DND-41 (cell line): Measurements from ENCODE around the gene ZHX3.

Experiments
- ATAC-seq: fragments of 200-7000 bp; cut with Tn5 transposase; 3 replicates; pipeline ENCODE4 v1.9.1; 2021; ENCODE audit warnings: low read depth; ENCODE audit not compliant: insufficient read depth
- DNase-seq: peaks from one replicate; pipeline ENCODE4 v3.0.0-alpha.2; 2020
- H2AFZ ChIP-seq: 2 replicates; pipeline ENCODE4 v1.6.0; 2012; ENCODE audit warnings: low read depth, low read length
- H3K27ac ChIP-seq: 2 replicates; pipeline ENCODE4 v1.5.1; 2012; ENCODE audit warnings: low read length, inconsistent platforms
- H3K27me3 ChIP-seq: fragments of 200-600 bp; sonication (generic); 2 replicates; pipeline ENCODE4 v1.6.0; 2012; ENCODE audit warnings: low read length, mild to moderate bottlenecking, inconsistent platforms; ENCODE audit not compliant: insufficient read depth, poor library complexity
- H3K36me3 ChIP-seq: 2 replicates; pipeline ENCODE4 v1.5.1; 2012; ENCODE audit warnings: low read length, inconsistent platforms; ENCODE audit not compliant: insufficient read depth
- H3K4me1 ChIP-seq: 2 replicates; pipeline ENCODE4 v1.5.1; 2012; ENCODE audit warnings: mild to moderate bottlenecking, low read length; ENCODE audit not compliant: insufficient read depth
- H3K4me2 ChIP-seq: 2 replicates; pipeline ENCODE4 v1.6.0; 2012; ENCODE audit warnings: mild to moderate bottlenecking, moderate library complexity, low read length, inconsistent platforms; ENCODE audit not compliant: insufficient read depth
- H3K4me3 ChIP-seq, 2 experiments: fragments of 200-600 bp in 1 of 2; shearing (Covaris generic) in 1 of 2; 2 replicates each; pipeline ENCODE4 v1.5.1; 2012 to 2016; ENCODE audit warnings: inconsistent platforms in 2 of 2, low read length in 2 of 2, mild to moderate bottlenecking in 2 of 2, low read depth in 1 of 2, moderate library complexity in 1 of 2
- H3K79me2 ChIP-seq: 2 replicates; pipeline ENCODE4 v1.6.0; 2012; ENCODE audit warnings: low read length, inconsistent platforms; ENCODE audit not compliant: insufficient read depth
- H3K9ac ChIP-seq: 2 replicates; pipeline ENCODE4 v1.6.0; 2012; ENCODE audit warnings: low read depth, mild to moderate bottlenecking, inconsistent platforms, low read length, moderate library complexity
- H3K9me3 ChIP-seq: 2 replicates; pipeline ENCODE4 v1.5.1; 2012; ENCODE audit warnings: low read length, moderate library complexity, mild to moderate bottlenecking, inconsistent platforms; ENCODE audit not compliant: insufficient read depth, severe bottlenecking
- H4K20me1 ChIP-seq: 2 replicates; pipeline ENCODE4 v1.6.0; 2012; ENCODE audit warnings: low read length; ENCODE audit not compliant: insufficient read depth
- CTCF ChIP-seq: IDR thresholded peaks from 2 replicates; pipeline ENCODE4 v1.5.1; 2012; ENCODE audit warnings: borderline replicate concordance, low read length, moderate library complexity, mild to moderate bottlenecking; ENCODE audit not compliant: poor library complexity, severe bottlenecking; ENCODE audit errors: extremely low read depth
- EZH2 ChIP-seq: IDR thresholded peaks from 3 replicates; pipeline ENCODE4 v1.6.1; 2012; ENCODE audit warnings: borderline replicate concordance, low read depth, mild to moderate bottlenecking, moderate library complexity, low read length, inconsistent platforms; ENCODE audit not compliant: severe bottlenecking

Gene ZHX3

GRCh38 chr20:41345729-41346067, 28.2 kb upstream of the ZHX3 start:
- Histone ChIP-seq H3K27me3 (peaks cover 3% of the 10 kb centered on the region), H3K36me3 (no peaks in the 10 kb centered on the region), H4K20me1 (peaks cover 8% of the 10 kb centered on the region; the same call in 1 of the 2 replicates), H3K4me2 (no peak overlapping the region), H3K27ac (no peak overlapping the region), H2AFZ (no peak overlapping the region), H3K4me1 (no peaks in the 10 kb centered on the region), H3K9me3 (no peaks in the 10 kb centered on the region), H3K79me2 (no peaks in the 10 kb centered on the region), H3K4me3 (no peak overlapping the region), H3K9ac (no peak overlapping the region)
- TF ChIP-seq EZH2: no peak
- TF ChIP-seq CTCF: no peak
- ATAC-seq: no peak
- no peak for DNase-seq

GRCh38 chr20:41344938-41345728, 27.6 kb upstream of the ZHX3 start:
- H4K20me1 ChIP-seq: peaks cover 8% of the 10 kb centered on the region; the same call in 1 of the 2 replicates
- H3K27me3 ChIP-seq: peaks cover under 1% of the 10 kb centered on the region
- H3K4me3 ChIP-seq: no peak overlapping the region
- TF ChIP-seq EZH2 (no peak), CTCF (no peak)
- no peak overlapping the region for H2AFZ ChIP-seq
- no peak overlapping the region for H3K4me2 ChIP-seq
- H3K36me3 ChIP-seq: no peaks in the 10 kb centered on the region
- ATAC-seq (no peak), DNase-seq (no peak)
- peaks cover 4% of the 10 kb centered on the region for H3K4me1 ChIP-seq
- no peak overlapping the region for H3K9ac ChIP-seq
- no peaks in the 10 kb centered on the region for H3K9me3 ChIP-seq
- H3K27ac ChIP-seq: no peak overlapping the region
- no peaks in the 10 kb centered on the region for H3K79me2 ChIP-seq

- H3K79me2 ChIP-seq: no peaks in the 10 kb centered on the region
- H3K4me2 ChIP-seq: no peak overlapping the region
- no peaks in the 10 kb centered on the region for H3K27me3 ChIP-seq
- H3K36me3 ChIP-seq: no peaks in the 10 kb centered on the region
- H3K9me3 ChIP-seq: no peaks in the 10 kb centered on the region
- ATAC-seq (no peak), DNase-seq (no peak)
- H3K4me3 ChIP-seq: no peak overlapping the region
- H3K27ac ChIP-seq: no peak overlapping the region
- H2AFZ ChIP-seq: no peak overlapping the region
- TF ChIP-seq CTCF (no peak), EZH2 (no peak)
- H3K9ac ChIP-seq: no peak overlapping the region
- peaks cover 9% of the 10 kb centered on the region for H3K4me1 ChIP-seq
- H4K20me1 ChIP-seq: peaks cover 8% of the 10 kb centered on the region; the same call in 1 of the 2 replicates
Measured at GRCh38 chr20:41344477-41344876, 26.9 kb upstream of the ZHX3 start.
